ENCODE data around the gene PCBP3. TPM values are rescaled to one million over a fixed set of nuclear protein-coding genes. Genes with fewer than 3 reads are reported as not detected.
A peak's percentile ranks its signal among the peaks of the same experiment; 100 is the strongest.

Gene PCBP3
- total RNA-seq, 1 experiment from 2014 or later, result 10.9 TPM

- no peaks in the 10 kb centered on the region for H3K9me3 ChIP-seq (ENCODE audit: control insufficient read depth, low read depth, low read length)
- no peak overlapping the region for H3K27ac ChIP-seq (ENCODE audit: insufficient read length, low read depth, low read length)
- no peak overlapping the region for H2BK5ac ChIP-seq (ENCODE audit: insufficient read length, low read length)
- no peaks in the 10 kb centered on the region for H3K23me2 ChIP-seq (ENCODE audit: insufficient read length, low read depth, low read length, poor library complexity, severe bottlenecking)
- H3K36me3 Mint-ChIP-seq (ENCODE audit: insufficient read depth in 1 of 3, low read depth in 3 of 3), result peaks cover 0 to 6% (median 6%) of the 10 kb centered on the region in 3 experiments; a peak in 3 of 7 replicates
- no peak overlapping the region for H2BK120ac ChIP-seq (ENCODE audit: low read depth, low read length, poor library complexity, severe bottlenecking)
- no peak overlapping the region for H4K8ac ChIP-seq (replicated peaks; ENCODE audit: insufficient read length, low read depth, low read length)
- H4K5ac ChIP-seq (ENCODE audit: insufficient read length, low read depth, low read length), result no peak overlapping the region
- no peak overlapping the region for H3K56ac ChIP-seq (ENCODE audit: insufficient read length, low read depth, low read length)
- H3K27ac Mint-ChIP-seq, result no peak overlapping the region
- no peak for DNase-seq
- no peak overlapping the region for H4K91ac ChIP-seq (ENCODE audit: insufficient read length, low read depth, low read length)
- no CpG with 5 or more reads among the region's 11 CpGs for WGBS (ENCODE audit: extremely low coverage, insufficient read length, low lambda C conversion rate)
- H3K27me3 Mint-ChIP-seq (ENCODE audit: low read depth), result peaks cover 19% of the 10 kb centered on the region
- no peak overlapping the region for H3K14ac ChIP-seq (ENCODE audit: insufficient read depth, low read length)
- no peaks in the 10 kb centered on the region for H3K4me1 Mint-ChIP-seq
- no peak overlapping the region for H3T11ph ChIP-seq (ENCODE audit: low read length)
- no peak overlapping the region for H2BK20ac ChIP-seq (ENCODE audit: low read depth, low read length, poor library complexity, severe bottlenecking)
- H2AK5ac ChIP-seq (ENCODE audit: insufficient read length, low read length), result no peak overlapping the region
- H3K4me3 Mint-ChIP-seq, result no peak overlapping the region
- no peak overlapping the region for H2BK12ac ChIP-seq (ENCODE audit: insufficient read length, low read depth, low read length)
- no peaks in the 10 kb centered on the region for H4K20me1 ChIP-seq (ENCODE audit: control insufficient read depth, insufficient read depth, insufficient read length)
- no peak overlapping the region for H3K18ac ChIP-seq (ENCODE audit: insufficient read length, low read depth, low read length)
- no peaks in the 10 kb centered on the region for H3K79me2 ChIP-seq (ENCODE audit: insufficient read depth, low read length)
- H3K4me2 ChIP-seq (ENCODE audit: insufficient read depth, insufficient read length, low read length), result no peak overlapping the region
- no peaks in the 10 kb centered on the region for H3K79me1 ChIP-seq (ENCODE audit: insufficient read depth, low read depth, low read length, poor library complexity, severe bottlenecking)
- H3K4me1 ChIP-seq (ENCODE audit: insufficient read depth, low read length), result no peaks in the 10 kb centered on the region
- peaks cover 0 to 6% of the 10 kb centered on the region in 2 experiments; a peak in 2 of 5 replicates for H3K9me3 Mint-ChIP-seq
- peak; percentile 50; the same call in 2 of the 3 replicates for TF ChIP-seq CTCF (conservative IDR thresholded peaks at IDR 0.05)
- H3K9ac ChIP-seq (ENCODE audit: extremely low read depth, insufficient read length, low read length), result no peak overlapping the region
- no peak overlapping the region for H3K4ac ChIP-seq (ENCODE audit: low read depth, low read length)
- no peak overlapping the region for H2BK15ac ChIP-seq (ENCODE audit: low read depth, low read length)
- H3K23ac ChIP-seq (ENCODE audit: insufficient read length, low read depth, low read length), result no peak overlapping the region
- no peaks in the 10 kb centered on the region for H3K27me3 ChIP-seq (ENCODE audit: insufficient read depth, low read length)
- H2AFZ ChIP-seq (ENCODE audit: low read length), result no peak overlapping the region
Observed at GRCh38 chr21:45926281-45926680, 282.8 kb downstream of the PCBP3 start.
